Endothelial cell (in vitro differentiated cells): ENCODE results near the gene ISX. TPM values are rescaled to one million over a fixed set of nuclear protein-coding genes. Genes with fewer than 3 reads are reported as not detected.

ENCODE experiments used
- DNase-seq: peaks from one replicate; pipeline ENCODE4 v3.0.0; 2021; ENCODE audit warnings: low spot score
- H3K27ac Mint-ChIP-seq: one replicate; pipeline ENCODE4 v1.8.0; 2021; ENCODE audit warnings: mixed read lengths, inconsistent platforms; ENCODE audit not compliant: unreplicated experiment
- H3K27me3 Mint-ChIP-seq: one replicate; pipeline ENCODE4 v1.8.0; 2021; ENCODE audit warnings: mild to moderate bottlenecking, moderate library complexity, mixed read lengths, inconsistent platforms; ENCODE audit not compliant: unreplicated experiment
- H3K36me3 Mint-ChIP-seq: one replicate; pipeline ENCODE4 v1.8.0; 2021; ENCODE audit warnings: mild to moderate bottlenecking, low read depth, mixed read lengths, inconsistent platforms; ENCODE audit not compliant: unreplicated experiment
- H3K4me1 Mint-ChIP-seq: one replicate; pipeline ENCODE4 v1.8.0; 2021; ENCODE audit warnings: mild to moderate bottlenecking, mixed read lengths, inconsistent platforms; ENCODE audit not compliant: unreplicated experiment
- H3K4me3 Mint-ChIP-seq: one replicate; pipeline ENCODE4 v1.8.0; 2021; ENCODE audit warnings: mild to moderate bottlenecking, mixed read lengths, inconsistent platforms; ENCODE audit not compliant: unreplicated experiment
- H3K9me3 Mint-ChIP-seq: one replicate; pipeline ENCODE4 v1.8.0; 2021; ENCODE audit warnings: mixed read lengths, inconsistent platforms; ENCODE audit not compliant: unreplicated experiment
- total RNA-seq: library from RNA; stranded (reverse); fragmentation: NEBNext Ultra II Directional; extraction: Animal tissue kit (Norgen Biotek cat#: 25700); gene quantifications from one replicate; pipeline ENCODE4 v1.2.1, GENCODE V29; 2021; ENCODE audit not compliant: unreplicated experiment
- TF ChIP-seq, protein P1 (sequence below): fragments of 200-600 bp; sonication (generic); IDR thresholded peaks from one replicate; pipeline ENCODE4 v1.5.0; 2021; ENCODE audit warnings: antibody characterized with exemption; ENCODE audit not compliant: unreplicated experiment

Gene ISX
- total RNA-seq, 1 donor from 2014 or later: not detected

DNA sequence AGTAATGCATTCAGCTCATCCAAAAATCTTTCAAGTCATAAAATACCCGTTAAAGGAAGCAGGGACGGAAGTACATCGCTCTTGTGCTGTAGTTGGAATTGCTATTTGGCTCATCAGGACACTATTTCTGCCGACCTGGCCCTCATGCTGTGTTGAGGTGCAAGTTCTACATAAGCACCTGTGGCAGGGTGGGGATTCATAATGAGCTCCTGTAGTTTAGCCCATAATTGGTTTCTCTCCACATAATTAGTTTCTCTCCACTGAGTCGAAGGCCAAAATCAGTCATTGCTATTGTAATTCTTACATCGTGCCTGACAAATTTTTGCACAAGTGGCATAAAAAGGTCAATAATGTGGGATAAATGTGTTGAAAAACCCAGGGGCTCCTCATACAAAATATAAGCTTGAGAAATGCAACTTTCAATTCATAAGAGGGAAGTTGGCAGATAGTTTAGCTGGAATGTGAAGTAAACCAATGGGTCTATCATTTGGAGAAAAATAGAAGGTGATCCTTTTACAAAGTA, 14.9 kb upstream of the ISX start:
- Mint-ChIP-seq H3K4me1 (no peaks in the 10 kb centered on the region), H3K27me3 (no peaks in the 10 kb centered on the region), H3K9me3 (peaks cover 16% of the 10 kb centered on the region), H3K4me3 (no peak overlapping the region), H3K27ac (no peak overlapping the region), H3K36me3 (no peaks in the 10 kb centered on the region)
- no peak for DNase-seq
- TF ChIP-seq, protein P1, sequence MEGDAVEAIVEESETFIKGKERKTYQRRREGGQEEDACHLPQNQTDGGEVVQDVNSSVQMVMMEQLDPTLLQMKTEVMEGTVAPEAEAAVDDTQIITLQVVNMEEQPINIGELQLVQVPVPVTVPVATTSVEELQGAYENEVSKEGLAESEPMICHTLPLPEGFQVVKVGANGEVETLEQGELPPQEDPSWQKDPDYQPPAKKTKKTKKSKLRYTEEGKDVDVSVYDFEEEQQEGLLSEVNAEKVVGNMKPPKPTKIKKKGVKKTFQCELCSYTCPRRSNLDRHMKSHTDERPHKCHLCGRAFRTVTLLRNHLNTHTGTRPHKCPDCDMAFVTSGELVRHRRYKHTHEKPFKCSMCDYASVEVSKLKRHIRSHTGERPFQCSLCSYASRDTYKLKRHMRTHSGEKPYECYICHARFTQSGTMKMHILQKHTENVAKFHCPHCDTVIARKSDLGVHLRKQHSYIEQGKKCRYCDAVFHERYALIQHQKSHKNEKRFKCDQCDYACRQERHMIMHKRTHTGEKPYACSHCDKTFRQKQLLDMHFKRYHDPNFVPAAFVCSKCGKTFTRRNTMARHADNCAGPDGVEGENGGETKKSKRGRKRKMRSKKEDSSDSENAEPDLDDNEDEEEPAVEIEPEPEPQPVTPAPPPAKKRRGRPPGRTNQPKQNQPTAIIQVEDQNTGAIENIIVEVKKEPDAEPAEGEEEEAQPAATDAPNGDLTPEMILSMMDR: no peak

DNA sequence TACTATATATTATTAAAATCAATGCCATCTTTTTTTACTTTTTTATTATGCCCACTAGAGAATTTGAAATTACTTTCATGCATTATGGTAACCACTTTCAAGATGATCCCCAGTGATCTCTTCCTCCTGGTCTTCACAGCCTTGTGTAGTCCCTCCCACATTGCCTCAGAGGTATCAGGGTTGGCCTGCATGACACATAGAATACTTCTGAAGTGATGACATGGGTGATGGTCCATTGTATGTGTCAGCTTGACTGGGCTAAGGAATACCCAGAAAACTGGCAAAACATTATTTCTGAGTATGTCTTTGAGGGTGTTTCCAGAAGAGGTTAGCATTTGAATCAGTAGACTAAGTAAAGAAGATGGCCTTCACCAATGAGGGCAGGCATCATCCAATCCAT, 14.2 kb upstream of the ISX start:
- Mint-ChIP-seq H3K4me3 (no peak overlapping the region), H3K27ac (no peak overlapping the region), H3K4me1 (no peaks in the 10 kb centered on the region), H3K9me3 (peaks cover 16% of the 10 kb centered on the region), H3K27me3 (no peaks in the 10 kb centered on the region), H3K36me3 (no peaks in the 10 kb centered on the region)
- TF ChIP-seq, protein P1: no peak
- no peak for DNase-seq

DNA sequence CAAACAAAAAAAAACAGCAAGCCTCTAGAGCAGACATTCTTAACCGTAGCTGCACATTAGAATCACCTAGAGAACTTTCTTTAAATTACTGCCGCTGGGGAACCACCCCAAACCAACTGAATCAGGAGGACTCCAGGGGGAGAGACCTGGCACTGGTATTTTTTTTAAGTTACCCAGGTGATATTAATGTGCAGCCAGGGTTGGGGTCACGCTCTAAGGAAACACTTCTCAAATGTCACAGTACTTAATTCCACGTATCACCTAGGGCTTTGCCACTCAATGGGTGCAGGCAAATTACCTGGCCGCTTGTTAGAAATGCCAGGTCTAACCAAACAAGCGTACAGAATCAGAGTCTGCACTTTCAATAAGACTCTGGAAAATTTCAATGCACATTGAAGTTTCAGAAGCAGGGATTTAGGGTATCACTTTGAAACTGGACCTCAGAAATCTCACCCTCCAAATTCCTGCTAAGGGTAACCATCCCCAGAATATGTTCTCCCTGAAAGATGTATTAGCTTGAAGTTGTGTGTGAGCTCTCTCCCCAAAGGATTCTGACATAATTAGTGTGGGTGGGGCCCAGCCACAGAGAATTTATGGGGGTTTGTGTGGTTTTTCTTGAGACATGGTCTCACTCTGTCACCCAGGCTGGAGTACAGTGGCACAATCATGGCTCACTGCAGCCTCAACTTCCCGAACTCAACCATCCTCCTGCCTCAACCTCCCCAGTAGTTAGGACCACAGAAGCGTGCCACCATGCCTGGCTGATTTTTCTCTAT, 12.7 kb upstream of the ISX start:
- Mint-ChIP-seq H3K4me1 (no peaks in the 10 kb centered on the region), H3K27ac (no peak overlapping the region), H3K4me3 (no peak overlapping the region), H3K9me3 (peaks cover 16% of the 10 kb centered on the region), H3K27me3 (peaks cover under 1% of the 10 kb centered on the region), H3K36me3 (no peaks in the 10 kb centered on the region)
- no peak for DNase-seq
- TF ChIP-seq, protein P1: no peak

DNA sequence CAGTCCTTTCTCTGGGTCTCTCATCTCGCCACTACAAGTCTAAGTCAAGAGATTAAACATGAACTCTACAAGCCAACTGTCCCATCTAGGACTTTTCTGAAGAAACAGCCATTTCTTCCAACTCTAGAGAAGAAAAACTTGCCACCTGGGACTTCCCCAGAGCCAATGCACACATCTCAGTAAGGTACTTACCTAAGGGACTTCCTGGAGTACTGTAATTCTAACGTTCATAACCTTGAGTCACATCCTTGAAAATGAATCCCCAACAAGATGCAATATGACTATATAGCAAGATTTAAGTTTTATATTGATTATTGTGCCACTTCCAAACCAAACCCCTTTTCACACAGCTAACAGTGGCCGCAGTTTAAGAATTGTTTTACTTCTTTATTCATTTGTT, 11.9 kb upstream of the ISX start:
- DNase-seq: no peak
- no peaks in the 10 kb centered on the region for H3K4me1 Mint-ChIP-seq
- no peak overlapping the region for H3K4me3 Mint-ChIP-seq
- TF ChIP-seq, protein P1: no peak
- peaks cover 3% of the 10 kb centered on the region for H3K27me3 Mint-ChIP-seq
- no peak overlapping the region for H3K27ac Mint-ChIP-seq
- peaks cover 16% of the 10 kb centered on the region for H3K9me3 Mint-ChIP-seq
- H3K36me3 Mint-ChIP-seq: no peaks in the 10 kb centered on the region

DNA sequence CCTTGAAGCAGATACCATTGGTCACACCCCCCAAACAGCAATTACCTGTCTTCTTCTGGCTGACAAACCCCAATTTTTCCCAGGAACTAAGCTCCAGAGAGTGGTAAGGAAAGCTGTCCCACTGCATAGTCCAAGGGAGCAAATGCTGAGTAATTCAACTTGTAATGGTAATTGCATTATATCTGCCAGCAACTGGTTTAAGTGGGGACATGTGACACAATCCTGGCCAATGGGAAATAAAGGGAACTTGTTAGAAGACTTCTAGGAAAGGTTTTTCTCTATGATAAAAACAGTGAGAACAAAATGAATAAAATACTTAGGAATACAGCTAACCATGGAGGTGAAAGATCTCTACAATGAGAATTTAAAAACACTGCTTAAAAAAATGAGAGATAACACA, 9.5 kb upstream of the ISX start:
- H3K27me3 Mint-ChIP-seq: peaks cover 3% of the 10 kb centered on the region
- H3K27ac Mint-ChIP-seq: no peak overlapping the region
- no peak for DNase-seq
- TF ChIP-seq, protein P1: no peak
- no peaks in the 10 kb centered on the region for H3K9me3 Mint-ChIP-seq
- no peaks in the 10 kb centered on the region for H3K4me1 Mint-ChIP-seq
- H3K36me3 Mint-ChIP-seq: no peaks in the 10 kb centered on the region
- no peak overlapping the region for H3K4me3 Mint-ChIP-seq
